H1 (cell line): ENCODE results near the gene CRABP1.

Experiments
- EZH2 ChIP-seq: fragments of 200-600 bp; sonication (generic); IDR thresholded peaks from 2 replicates; pipeline ENCODE4 v1.7.1; 2012; ENCODE audit warnings: low read depth, mild to moderate bottlenecking, moderate library complexity, low read length, inconsistent platforms; ENCODE audit not compliant: severe bottlenecking
- JUN ChIP-seq: IDR thresholded peaks from 2 replicates; pipeline ENCODE4 v1.6.1; 2011; ENCODE audit warnings: low read depth, mild to moderate bottlenecking, improper control_type of control experiment, low read length
- SIN3A ChIP-seq, 2 experiments: IDR thresholded peaks in 1 of 2; conservative IDR thresholded peaks in 1 of 2; 2 replicates each; pipeline ENCODE4 v1.6.1; 2011 to 2012; ENCODE audit warnings: low read length in 2 of 2, improper control_type of control experiment in 1 of 2, low read depth in 1 of 2, mild to moderate bottlenecking in 1 of 2
- ZNF274 ChIP-seq: IDR thresholded peaks from 2 replicates; pipeline ENCODE4 v1.7.0; 2012; ENCODE audit warnings: low read length, borderline replicate concordance; ENCODE audit errors: extremely low read depth
- TF ChIP-seq, protein P1 (sequence below), 3 experiments: IDR thresholded peaks; 1 replicate in 2 of 3; 2 replicates in 1 of 3; pipeline versions ENCODE4 v1.5.1 to v1.6.1; 2011; ENCODE audit warnings: low read length in 3 of 3, mild to moderate bottlenecking in 3 of 3, inconsistent platforms in 2 of 3, low read depth in 1 of 3, moderate library complexity in 1 of 3; ENCODE audit not compliant: insufficient read depth in 1 of 3; ENCODE audit errors: control extremely low read depth in 1 of 3
- TF ChIP-seq, protein P2 (sequence below): IDR thresholded peaks from 2 replicates; pipeline ENCODE4 v1.6.1; 2012; ENCODE audit warnings: inconsistent platforms

DNA sequence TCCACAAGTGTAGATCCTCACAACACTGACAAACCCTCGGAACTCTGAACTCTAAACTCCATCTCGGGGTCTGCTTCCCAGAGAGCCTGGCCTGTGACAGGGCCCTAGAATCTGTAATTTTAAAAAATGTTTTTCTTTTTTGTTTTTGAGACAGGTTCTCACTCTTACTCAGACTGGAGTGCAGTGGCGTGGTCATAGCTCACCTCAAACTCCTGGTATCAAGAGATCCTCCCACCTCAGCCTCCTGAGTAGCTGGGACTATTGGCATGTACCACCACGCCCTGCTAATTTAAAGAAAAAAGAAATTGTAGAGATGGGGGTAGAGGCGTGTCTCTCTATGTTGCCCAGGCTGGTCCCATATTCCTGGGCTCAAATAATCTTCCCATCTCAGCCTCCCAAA, 26.2 kb downstream of the CRABP1 start:
- TF ChIP-seq, protein P1, sequence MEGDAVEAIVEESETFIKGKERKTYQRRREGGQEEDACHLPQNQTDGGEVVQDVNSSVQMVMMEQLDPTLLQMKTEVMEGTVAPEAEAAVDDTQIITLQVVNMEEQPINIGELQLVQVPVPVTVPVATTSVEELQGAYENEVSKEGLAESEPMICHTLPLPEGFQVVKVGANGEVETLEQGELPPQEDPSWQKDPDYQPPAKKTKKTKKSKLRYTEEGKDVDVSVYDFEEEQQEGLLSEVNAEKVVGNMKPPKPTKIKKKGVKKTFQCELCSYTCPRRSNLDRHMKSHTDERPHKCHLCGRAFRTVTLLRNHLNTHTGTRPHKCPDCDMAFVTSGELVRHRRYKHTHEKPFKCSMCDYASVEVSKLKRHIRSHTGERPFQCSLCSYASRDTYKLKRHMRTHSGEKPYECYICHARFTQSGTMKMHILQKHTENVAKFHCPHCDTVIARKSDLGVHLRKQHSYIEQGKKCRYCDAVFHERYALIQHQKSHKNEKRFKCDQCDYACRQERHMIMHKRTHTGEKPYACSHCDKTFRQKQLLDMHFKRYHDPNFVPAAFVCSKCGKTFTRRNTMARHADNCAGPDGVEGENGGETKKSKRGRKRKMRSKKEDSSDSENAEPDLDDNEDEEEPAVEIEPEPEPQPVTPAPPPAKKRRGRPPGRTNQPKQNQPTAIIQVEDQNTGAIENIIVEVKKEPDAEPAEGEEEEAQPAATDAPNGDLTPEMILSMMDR (IDR thresholded peaks at IDR 0.05; ENCODE audit: control extremely low read depth in 1 of 3, insufficient read depth in 1 of 3, low read depth in 1 of 3, low read length in 3 of 3), result no peak
- TF ChIP-seq ZNF274 (no peak), JUN (no peak), EZH2 (no peak), SIN3A (conservative IDR thresholded peaks at IDR 0.05 in 1 of 2, IDR thresholded peaks at IDR 0.05 in 1 of 2; ENCODE audit: low read depth in 1 of 2, low read length in 2 of 2) (no peak)
- TF ChIP-seq, protein P2, sequence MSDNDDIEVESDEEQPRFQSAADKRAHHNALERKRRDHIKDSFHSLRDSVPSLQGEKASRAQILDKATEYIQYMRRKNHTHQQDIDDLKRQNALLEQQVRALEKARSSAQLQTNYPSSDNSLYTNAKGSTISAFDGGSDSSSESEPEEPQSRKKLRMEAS, result no peak
